OCI-LY1 (cell line): ENCODE data around the gene ICE1.

ENCODE experiments used
- CTCF ChIP-seq: fragments of 200-600 bp; sonication (generic), shearing (Covaris generic); IDR thresholded peaks from 2 replicates; pipeline ENCODE4 v1.5.1; 2017; ENCODE audit warnings: mild to moderate bottlenecking, antibody characterized with exemption, low read length, moderate library complexity, mixed read lengths
- EZH2 ChIP-seq: fragments of 200-600 bp; sonication (generic), shearing (Covaris generic); IDR thresholded peaks from 2 replicates; pipeline ENCODE4 v1.8.0; 2017; ENCODE audit warnings: borderline replicate concordance, mixed run types, mild to moderate bottlenecking, antibody characterized with exemption, low read length, moderate library complexity, mixed read lengths

GRCh38 chr5:5487585-5488360, 65.3 kb downstream of the ICE1 start:
- TF ChIP-seq CTCF: no peak
- no peak for TF ChIP-seq EZH2
